ENCODE results near the gene UAP1L1.

The UAP1L1 gene

GRCh38 chr9:137034039-137034708 lies 43.1 kb upstream of the UAP1L1 start:
- Histone ChIP-seq H3K27me3 (ENCODE audit: insufficient read depth, low read depth) (peaks cover 29% of the 10 kb centered on the region), H3K4me1 (ENCODE audit: low read depth, poor library complexity, severe bottlenecking) (peaks cover 35% of the 10 kb centered on the region), H3K27ac (no peak overlapping the region), H2AFZ (ENCODE audit: low read depth) (peak overlapping the region; percentile 76), H3K36me3 (ENCODE audit: insufficient read depth) (no peaks in the 10 kb centered on the region), H3K4me2 (peak overlapping the region; percentile 74), H3K9ac (no peak overlapping the region), H3K4me3 (IDR thresholded peaks at IDR 0.05; ENCODE audit: insufficient read depth, low read depth, low read length) (no peak overlapping the region), H4K20me1 (ENCODE audit: insufficient read depth) (no peaks in the 10 kb centered on the region), H3K79me2 (ENCODE audit: insufficient read depth, low read depth) (no peaks in the 10 kb centered on the region)
- TF ChIP-seq CTCF (conservative IDR thresholded peaks at IDR 0.05; ENCODE audit: low read depth, low read length) = no peak

- Histone ChIP-seq H3K9ac (no peak overlapping the region), H3K4me3 (IDR thresholded peaks at IDR 0.05; ENCODE audit: insufficient read depth, low read depth, low read length) (no peak overlapping the region), H3K27ac (no peak overlapping the region)
Measured at GRCh38 chr9:137034709-137035506, 42.4 kb upstream of the UAP1L1 start.

GRCh38 chr9:137035507-137035834 lies 41.8 kb upstream of the UAP1L1 start:
- H3K4me1 ChIP-seq (ENCODE audit: low read depth, poor library complexity, severe bottlenecking) = peaks cover 22% of the 10 kb centered on the region
- peak overlapping the region; percentile 74; the same call in 1 of the 2 replicates for H3K4me2 ChIP-seq
- no peaks in the 10 kb centered on the region for H4K20me1 ChIP-seq (ENCODE audit: insufficient read depth)
- H2AFZ ChIP-seq (ENCODE audit: low read depth) = no peak overlapping the region; the same call in 1 of the 2 replicates
- H3K4me3 ChIP-seq (IDR thresholded peaks at IDR 0.05; ENCODE audit: insufficient read depth, low read depth, low read length) = no peak overlapping the region
- H3K79me2 ChIP-seq (ENCODE audit: insufficient read depth, low read depth) = no peaks in the 10 kb centered on the region
- H3K9ac ChIP-seq = no peak overlapping the region
- H3K27ac ChIP-seq = no peak overlapping the region
- H3K36me3 ChIP-seq (ENCODE audit: insufficient read depth) = no peaks in the 10 kb centered on the region
- H3K27me3 ChIP-seq (ENCODE audit: insufficient read depth, low read depth) = peaks cover 38% of the 10 kb centered on the region
- TF ChIP-seq CTCF (conservative IDR thresholded peaks at IDR 0.05; ENCODE audit: low read depth, low read length) = peak; percentile 52

More at GRCh38 chr9:137034709-137035506, 42.4 kb upstream of the UAP1L1 start:
- peaks cover 36% of the 10 kb centered on the region for H3K27me3 ChIP-seq (ENCODE audit: insufficient read depth, low read depth)
- H3K4me1 ChIP-seq (ENCODE audit: low read depth, poor library complexity, severe bottlenecking) = peaks cover 28% of the 10 kb centered on the region
- TF ChIP-seq CTCF (conservative IDR thresholded peaks at IDR 0.05; ENCODE audit: low read depth, low read length) = peak; percentile 86
- H3K4me2 ChIP-seq = peak overlapping the region; percentile 74
- H4K20me1 ChIP-seq (ENCODE audit: insufficient read depth) = no peaks in the 10 kb centered on the region
- H3K36me3 ChIP-seq (ENCODE audit: insufficient read depth) = no peaks in the 10 kb centered on the region
- H3K79me2 ChIP-seq (ENCODE audit: insufficient read depth, low read depth) = no peaks in the 10 kb centered on the region
- H2AFZ ChIP-seq (ENCODE audit: low read depth) = peak overlapping the region; percentile 76

- Histone ChIP-seq H3K27me3 (ENCODE audit: insufficient read depth, low read depth) (peaks cover 43% of the 10 kb centered on the region), H3K27ac (no peak overlapping the region), H3K4me2 (no peak overlapping the region), H3K36me3 (ENCODE audit: insufficient read depth) (no peaks in the 10 kb centered on the region), H3K79me2 (ENCODE audit: insufficient read depth, low read depth) (no peaks in the 10 kb centered on the region), H3K4me1 (ENCODE audit: low read depth, poor library complexity, severe bottlenecking) (peaks cover 18% of the 10 kb centered on the region), H3K9ac (no peak overlapping the region), H2AFZ (ENCODE audit: low read depth) (no peak overlapping the region), H3K4me3 (IDR thresholded peaks at IDR 0.05; ENCODE audit: insufficient read depth, low read depth, low read length) (no peak overlapping the region), H4K20me1 (ENCODE audit: insufficient read depth) (no peaks in the 10 kb centered on the region)
- no peak for TF ChIP-seq CTCF (conservative IDR thresholded peaks at IDR 0.05; ENCODE audit: low read depth, low read length)
Measured at GRCh38 chr9:137035937-137036336, 41.4 kb upstream of the UAP1L1 start.

Data from KMS-11 (cell line).